NB4 (cell line): ENCODE measurements around the gene TXLNA.

Experiments used
- DNase-seq: peaks from one replicate; pipeline ENCODE4 v3.0.0; 2010; ENCODE audit warnings: low read depth
- H3K4me3 ChIP-seq: one replicate; pipeline ENCODE4 v1.5.1; 2011; ENCODE audit warnings: mild to moderate bottlenecking, low read depth, low read length, moderate library complexity
- CTCF ChIP-seq: IDR thresholded peaks from one replicate; pipeline ENCODE4 v1.5.1; 2012; ENCODE audit warnings: low read depth, low read length
- MAX ChIP-seq: IDR thresholded peaks from 2 replicates; pipeline ENCODE4 v1.6.1; 2011; ENCODE audit warnings: low read depth, low read length
- MYC ChIP-seq: IDR thresholded peaks from 2 replicates; pipeline ENCODE4 v1.6.1; 2011; ENCODE audit warnings: low read depth, low read length
- POLR2A ChIP-seq: IDR thresholded peaks from 2 replicates; pipeline ENCODE4 v1.6.1; 2011; ENCODE audit warnings: mild to moderate bottlenecking; ENCODE audit not compliant: insufficient read length; ENCODE audit errors: extremely low read depth

The TXLNA gene

GRCh38 chr1:32197837-32198236, 18.4 kb downstream of the TXLNA start:
- no peak for DNase-seq
- TF ChIP-seq MYC = no peak
- no peak for TF ChIP-seq POLR2A
- no peak for TF ChIP-seq CTCF
- no peak for TF ChIP-seq MAX

GRCh38 chr1:32198237-32199042, 19.0 kb downstream of the TXLNA start:
- TF ChIP-seq CTCF = no peak
- TF ChIP-seq POLR2A = no peak
- TF ChIP-seq MYC = no peak
- no peak for TF ChIP-seq MAX
- DNase-seq = no peak
- H3K4me3 ChIP-seq = no peak overlapping the region

More at GRCh38 chr1:32197837-32198236, 18.4 kb downstream of the TXLNA start:
- no peak overlapping the region for H3K4me3 ChIP-seq

GRCh38 chr1:32199043-32199716, 19.7 kb downstream of the TXLNA start:
- TF ChIP-seq POLR2A = no peak
- TF ChIP-seq MYC = no peak
- no peak for TF ChIP-seq MAX
- no peak for TF ChIP-seq CTCF
- H3K4me3 ChIP-seq = no peak overlapping the region
- no peak for DNase-seq

GRCh38 chr1:32199717-32200072, 20.2 kb downstream of the TXLNA start:
- no peak for TF ChIP-seq CTCF
- no peak for TF ChIP-seq POLR2A
- no peak for TF ChIP-seq MAX
- TF ChIP-seq MYC = no peak
- no peak overlapping the region for H3K4me3 ChIP-seq
- no peak for DNase-seq

- peak within 1 kb of the TSS; percentile 42 for H3K4me3 ChIP-seq
- peak; percentile 53 for DNase-seq
- TF ChIP-seq MYC (no peak), CTCF (no peak), POLR2A (no peak), MAX (no peak)
Measured at GRCh38 chr1:32200226-32201010, 20.9 kb downstream of the TXLNA start, which contains the start of gene CCDC28B. CCDC28B (plus strand) TSS chr1:32200595; CDS start chr1:32201936, 1,341 bp downstream.
